Lung microvascular endothelial cell (primary cell): ENCODE results near the gene PPP2R1A. TPM values are rescaled to one million over a fixed set of nuclear protein-coding genes. Genes with fewer than 3 reads are reported as not detected.
A peak's percentile ranks its signal among the peaks of the same experiment; 100 is the strongest.
"Not testable (repeated sequence)": the region's sequence is repeated elsewhere in the genome, so short reads cannot be mapped to it uniquely, and the experiment has no call there.

Experiments used
- DNase-seq, 2 donors: peaks; one replicate each; pipeline versions ENCODE4 v3.0.0 to v3.0.0-alpha.2; 2010; ENCODE audit warnings: low read depth in 2 of 2
- total RNA-seq: library from RNA; depleted of rRNA; stranded (reverse); fragments of >200 nt; gene quantifications from 2 replicates; pipeline ENCODE4 v1.2.1, GENCODE V29; 2014

The PPP2R1A gene
- total RNA-seq, 1 donor from 2014 or later = 89.1 TPM

DNA sequence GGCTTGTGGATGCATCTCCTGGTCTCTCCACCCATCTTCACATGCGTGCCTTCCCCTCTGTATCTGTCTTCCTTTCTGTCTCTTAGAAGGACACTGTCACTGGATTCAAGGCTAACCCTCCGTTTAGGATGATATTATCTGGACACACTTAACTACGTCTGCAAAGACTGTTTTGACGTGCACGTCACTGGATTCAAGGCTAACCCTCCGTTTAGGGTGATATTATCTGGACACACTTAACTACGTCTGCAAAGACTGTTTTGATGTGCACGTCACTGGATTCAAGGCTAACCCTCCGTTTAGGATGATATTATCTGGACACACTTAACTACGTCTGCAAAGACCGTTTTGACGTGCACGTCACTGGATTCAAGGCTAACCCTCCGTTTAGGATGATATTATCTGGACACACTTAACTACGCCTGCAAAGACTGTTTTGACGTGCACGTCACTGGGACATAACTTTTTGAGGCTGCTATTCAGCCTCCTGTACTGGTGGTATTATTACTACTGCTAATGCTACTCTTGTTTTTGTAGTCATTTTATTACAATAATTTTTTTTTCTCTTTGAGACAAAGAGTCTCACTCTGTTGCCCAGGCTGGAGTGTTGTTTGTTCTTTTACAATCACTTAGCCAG is 11.0 kb downstream of the PPP2R1A start:
- DNase-seq = not testable (repeated sequence)

GRCh38 chr19:52206481-52206880 is 16.6 kb downstream of the PPP2R1A start:
- no peak for DNase-seq

DNA sequence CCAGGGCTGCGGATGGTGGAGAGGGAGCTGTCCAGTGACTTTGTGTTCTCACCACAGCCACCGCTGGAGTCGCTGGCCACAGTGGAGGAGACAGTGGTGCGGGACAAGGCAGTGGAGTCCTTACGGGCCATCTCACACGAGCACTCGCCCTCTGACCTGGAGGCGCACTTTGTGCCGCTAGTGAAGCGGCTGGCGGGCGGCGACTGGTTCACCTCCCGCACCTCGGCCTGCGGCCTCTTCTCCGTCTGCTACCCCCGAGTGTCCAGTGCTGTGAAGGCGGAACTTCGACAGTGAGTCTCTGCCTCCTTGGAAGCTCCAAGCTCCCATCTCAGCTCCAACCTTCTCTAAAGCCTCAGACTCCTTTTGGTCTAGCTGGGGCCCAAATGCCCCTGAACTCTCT is 21.4 kb downstream of the PPP2R1A start:
- DNase-seq = no peak

GRCh38 chr19:52211926-52212571 is 22.2 kb downstream of the PPP2R1A start:
- no peak for DNase-seq

DNA sequence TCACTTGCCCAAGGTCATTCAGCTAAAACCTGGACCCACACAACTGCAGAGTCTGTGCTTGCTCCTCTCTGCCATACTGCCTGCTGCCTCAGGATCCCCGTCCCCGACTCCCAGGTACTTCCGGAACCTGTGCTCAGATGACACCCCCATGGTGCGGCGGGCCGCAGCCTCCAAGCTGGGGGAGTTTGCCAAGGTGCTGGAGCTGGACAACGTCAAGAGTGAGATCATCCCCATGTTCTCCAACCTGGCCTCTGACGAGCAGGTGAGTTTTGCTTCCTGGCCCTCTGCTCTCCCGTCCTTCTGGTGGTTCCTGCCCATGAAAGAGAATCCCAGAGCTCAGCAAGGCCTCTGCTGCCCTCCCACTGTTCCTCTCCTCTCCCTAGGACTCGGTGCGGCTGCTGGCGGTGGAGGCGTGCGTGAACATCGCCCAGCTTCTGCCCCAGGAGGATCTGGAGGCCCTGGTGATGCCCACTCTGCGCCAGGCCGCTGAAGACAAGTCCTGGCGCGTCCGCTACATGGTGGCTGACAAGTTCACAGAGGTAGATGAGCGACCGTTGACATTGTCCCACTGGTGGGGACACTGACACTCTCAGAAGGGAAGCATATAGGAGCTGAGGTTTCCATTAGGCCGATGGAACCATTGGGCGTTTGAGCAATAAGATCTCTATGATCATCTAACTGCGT is 22.9 kb downstream of the PPP2R1A start:
- DNase-seq = no peak

- no peak for DNase-seq
These were observed 24.4 kb downstream of the PPP2R1A start for GRCh38 chr19:52214241-52214640.

- DNase-seq = no peak
These were observed 26.5 kb downstream of the PPP2R1A start for GRCh38 chr19:52216401-52216800.

- DNase-seq = no peak
These were observed 27.7 kb downstream of the PPP2R1A start for GRCh38 chr19:52217576-52217975.

DNA sequence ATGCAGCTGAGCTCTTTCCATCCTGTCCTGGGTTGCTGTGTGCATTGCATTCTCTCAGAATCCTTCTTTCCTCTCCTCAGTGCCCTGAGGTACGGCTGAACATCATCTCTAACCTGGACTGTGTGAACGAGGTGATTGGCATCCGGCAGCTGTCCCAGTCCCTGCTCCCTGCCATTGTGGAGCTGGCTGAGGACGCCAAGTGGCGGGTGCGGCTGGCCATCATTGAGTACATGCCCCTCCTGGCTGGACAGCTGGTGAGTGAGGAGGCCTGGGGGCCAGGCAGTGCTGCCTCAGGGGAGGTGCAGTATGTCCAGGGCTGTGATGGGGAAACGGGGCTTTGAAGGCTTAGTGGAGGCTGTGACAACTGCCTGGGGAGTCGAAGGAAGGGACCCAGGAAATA is 29.8 kb downstream of the PPP2R1A start:
- no peak for DNase-seq

DNA sequence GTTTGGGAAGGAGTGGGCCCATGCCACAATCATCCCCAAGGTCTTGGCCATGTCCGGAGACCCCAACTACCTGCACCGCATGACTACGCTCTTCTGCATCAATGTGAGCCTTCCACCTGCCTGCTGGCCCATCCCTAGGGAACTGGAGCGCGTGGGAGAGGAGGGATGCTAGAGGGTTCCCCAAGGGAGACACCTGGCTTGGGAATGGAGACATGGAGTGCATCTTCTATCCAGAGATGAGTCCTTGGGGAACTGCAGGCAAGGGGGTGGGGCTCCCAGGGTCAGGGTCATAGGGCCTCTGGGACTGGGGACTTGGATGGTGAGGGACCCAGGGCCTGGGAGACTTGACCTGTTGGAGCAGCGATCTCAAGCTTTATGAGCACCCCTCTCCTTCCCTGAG is 31.2 kb downstream of the PPP2R1A start:
- DNase-seq = no peak

DNA sequence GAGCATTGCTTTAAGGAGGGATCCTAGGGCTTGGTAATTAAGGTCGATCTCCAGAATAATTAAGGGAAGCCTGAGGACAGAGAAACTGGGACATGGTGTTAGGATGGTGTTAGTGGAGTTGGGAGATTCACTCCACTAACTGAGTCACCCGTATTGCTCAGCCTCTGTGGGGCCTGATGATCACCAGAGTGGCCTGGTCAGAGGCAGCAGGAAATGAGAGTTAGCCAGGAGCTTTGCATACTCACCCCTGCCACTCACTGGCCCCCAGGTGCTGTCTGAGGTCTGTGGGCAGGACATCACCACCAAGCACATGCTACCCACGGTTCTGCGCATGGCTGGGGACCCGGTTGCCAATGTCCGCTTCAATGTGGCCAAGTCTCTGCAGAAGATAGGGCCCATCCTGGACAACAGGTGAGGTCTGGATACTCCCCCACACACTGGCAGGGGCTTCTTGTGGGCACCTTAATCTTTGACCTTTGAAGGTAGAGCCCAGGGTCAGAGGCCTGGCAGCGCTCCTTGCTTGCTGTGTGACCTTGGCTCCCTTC is 32.1 kb downstream of the PPP2R1A start:
- no peak for DNase-seq

- DNase-seq = no peak
These were observed 34.4 kb downstream of the PPP2R1A start for GRCh38 chr19:52224211-52224610.

GRCh38 chr19:52226652-52227051 is 36.8 kb downstream of the PPP2R1A start:
- no peak for DNase-seq

GRCh38 chr19:52227196-52227940 is 37.5 kb downstream of the PPP2R1A start:
- DNase-seq = no peak

DNA sequence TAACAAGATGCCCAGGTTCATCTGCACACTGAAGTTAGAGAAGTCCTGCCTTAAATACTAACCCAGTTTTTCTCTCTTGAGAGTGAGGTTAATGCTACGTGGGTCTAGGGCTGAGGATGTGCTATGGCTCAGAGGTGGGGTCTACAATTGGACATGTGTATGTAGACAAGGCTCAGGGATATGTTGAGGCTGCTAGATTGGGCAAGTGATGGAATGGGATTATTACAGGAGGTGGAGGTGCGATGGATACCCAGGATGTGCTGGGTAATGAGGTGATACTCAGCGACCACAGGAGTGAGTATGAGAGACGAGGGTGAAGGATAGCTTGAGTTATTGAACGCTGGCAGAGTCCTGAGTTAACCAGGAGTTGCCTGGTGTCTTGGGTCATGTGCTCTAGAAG is 38.1 kb downstream of the PPP2R1A start:
- DNase-seq = no peak

GRCh38 chr19:52229524-52229923 is 39.7 kb downstream of the PPP2R1A start:
- no peak for DNase-seq

DNA sequence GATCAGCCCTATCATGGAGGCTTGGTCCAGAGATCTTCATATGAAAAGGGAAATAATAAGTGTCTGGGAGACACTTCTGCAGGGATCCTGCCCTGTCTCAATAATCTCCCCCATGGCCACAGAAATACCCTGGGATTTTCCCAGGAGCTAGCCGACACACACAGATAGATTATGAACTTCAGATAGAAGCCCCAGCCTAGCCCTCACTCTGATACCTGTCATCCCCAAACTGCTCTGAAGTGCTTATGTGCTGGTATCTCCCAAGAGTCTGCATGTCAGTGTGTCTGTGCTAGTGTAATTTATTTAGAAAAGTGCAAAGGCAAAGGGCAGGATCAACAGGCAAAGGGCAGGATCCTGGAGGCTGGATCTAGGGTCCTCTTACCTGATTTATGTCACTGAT is 40.8 kb downstream of the PPP2R1A start:
- no peak for DNase-seq

DNA sequence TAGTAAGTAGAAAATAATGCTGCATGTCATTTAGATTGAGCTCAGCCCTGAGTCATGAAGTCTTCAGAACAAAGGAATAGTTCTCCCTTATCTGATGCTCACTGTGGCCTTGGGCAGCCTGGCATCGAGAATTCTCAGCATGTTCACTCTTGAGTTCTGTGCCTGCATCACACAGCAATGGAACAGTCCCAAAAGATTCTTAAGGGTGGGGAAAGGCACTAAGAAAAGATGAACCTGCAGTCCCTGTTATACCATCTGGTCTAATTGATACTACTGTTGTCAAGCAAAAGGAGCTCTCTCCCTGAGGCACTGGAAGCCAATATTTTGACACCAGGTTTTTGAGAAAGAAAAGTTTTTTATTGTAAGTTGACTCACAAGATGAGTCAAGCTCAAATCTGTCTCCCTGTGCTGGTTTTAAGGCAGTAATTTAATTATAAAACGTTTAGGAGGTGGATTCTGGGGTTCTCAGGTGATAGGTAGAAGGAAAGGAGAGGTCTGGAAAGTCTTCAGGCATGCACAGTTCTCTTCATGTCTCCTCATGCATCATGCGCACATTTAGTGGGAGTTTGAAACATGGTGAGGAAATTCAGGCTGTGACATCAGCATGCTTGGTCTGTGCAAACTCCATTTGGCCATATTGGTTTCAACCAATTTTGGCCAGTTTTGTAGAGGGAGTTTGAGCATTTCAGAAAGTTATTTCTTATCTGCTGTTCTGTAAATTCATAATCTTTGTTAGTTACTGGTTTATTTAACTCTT is 41.5 kb downstream of the PPP2R1A start:
- no peak for DNase-seq

DNA sequence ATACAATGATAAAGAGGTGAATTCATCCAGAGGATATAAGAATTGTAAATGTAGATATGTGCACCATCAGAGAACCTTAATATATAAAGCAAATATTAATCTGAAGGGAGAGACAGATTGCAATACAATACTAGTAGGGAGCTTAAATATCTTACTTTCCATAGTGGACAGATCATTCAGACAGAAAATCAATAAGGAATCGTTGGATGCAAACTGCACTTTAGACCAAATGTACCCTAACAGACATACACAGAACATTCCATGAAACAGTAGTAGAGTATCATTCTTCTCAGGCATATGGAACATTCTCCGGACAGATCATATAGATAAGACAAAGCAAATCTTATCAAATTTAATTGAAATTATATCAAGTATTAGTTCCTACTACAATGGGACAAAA is 44.6 kb downstream of the PPP2R1A start:
- DNase-seq = no peak

DNA sequence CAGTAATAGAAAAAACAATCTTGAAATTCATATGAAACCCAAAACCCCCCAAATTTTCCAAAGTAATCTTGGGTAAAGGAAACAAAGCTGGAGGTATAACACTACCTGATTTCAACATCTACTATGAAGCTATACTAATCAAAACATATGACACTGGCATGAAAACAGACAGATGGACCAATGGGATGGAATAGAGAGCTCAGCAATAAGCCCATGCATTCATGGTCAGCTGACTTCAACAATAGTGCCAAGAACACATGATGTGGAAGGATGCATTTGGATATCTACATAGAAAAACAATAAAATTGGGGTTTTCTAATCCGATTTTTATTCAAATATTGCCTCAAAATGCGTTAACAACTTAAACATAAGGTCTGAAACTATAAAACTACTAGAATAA is 47.3 kb downstream of the PPP2R1A start:
- DNase-seq = no peak

DNA sequence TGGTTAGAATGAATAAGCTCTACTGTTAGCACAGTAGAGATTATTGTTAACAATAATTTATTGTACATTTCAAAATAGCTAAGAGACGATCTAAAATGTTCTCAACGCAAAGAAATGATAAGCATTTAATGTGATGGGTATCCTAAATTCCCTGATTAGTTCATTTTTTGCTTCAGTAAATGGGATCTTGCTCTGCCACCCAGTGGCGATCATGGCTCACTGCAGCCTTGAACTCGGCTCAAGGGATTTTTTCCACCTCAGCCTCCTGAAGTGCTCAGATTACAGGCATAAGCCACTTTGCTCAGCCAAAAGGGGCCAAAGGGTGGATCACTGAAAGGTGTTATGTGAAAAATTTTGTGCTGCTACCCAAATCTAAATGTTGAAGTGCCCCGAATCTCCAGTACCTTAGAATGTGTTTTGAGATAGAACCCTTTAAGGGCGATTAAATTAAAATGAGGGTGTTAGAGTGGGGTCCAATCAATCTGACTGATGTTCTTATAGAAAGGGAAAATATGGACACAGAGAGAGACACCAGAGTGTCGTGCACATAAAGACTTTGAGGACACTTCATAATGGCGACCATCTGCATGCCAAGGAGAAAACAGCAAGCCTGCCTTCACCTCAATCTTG is 48.0 kb downstream of the PPP2R1A start:
- peak; percentile 66 to 77 for DNase-seq
